LNCaP clone FGC (cell line): Measurements from ENCODE around the gene NOTCH4.
"Not testable (repeated sequence)": the region's sequence is repeated elsewhere in the genome, so short reads cannot be mapped to it uniquely, and the experiment has no call there.

Source experiments
- DNase-seq: peaks from one replicate; pipeline ENCODE4 v3.0.0-alpha.2; 2011; ENCODE audit warnings: low read depth
- H3K4me3 ChIP-seq: 2 replicates; pipeline ENCODE4 v1.5.1; 2011; ENCODE audit warnings: mild to moderate bottlenecking, low read depth, low read length, control low read depth
- TF ChIP-seq, protein P1 (sequence below): IDR thresholded peaks from 2 replicates; pipeline ENCODE4 v1.5.1; 2012; ENCODE audit warnings: mild to moderate bottlenecking; ENCODE audit not compliant: control insufficient read depth, insufficient read depth; ENCODE audit errors: extremely low read depth

Gene NOTCH4

GRCh38 chr6:32216998-32217397 is 6.9 kb downstream of the NOTCH4 start:
- H3K4me3 ChIP-seq: no peak overlapping the region
- no peak for DNase-seq
- TF ChIP-seq, protein P1, sequence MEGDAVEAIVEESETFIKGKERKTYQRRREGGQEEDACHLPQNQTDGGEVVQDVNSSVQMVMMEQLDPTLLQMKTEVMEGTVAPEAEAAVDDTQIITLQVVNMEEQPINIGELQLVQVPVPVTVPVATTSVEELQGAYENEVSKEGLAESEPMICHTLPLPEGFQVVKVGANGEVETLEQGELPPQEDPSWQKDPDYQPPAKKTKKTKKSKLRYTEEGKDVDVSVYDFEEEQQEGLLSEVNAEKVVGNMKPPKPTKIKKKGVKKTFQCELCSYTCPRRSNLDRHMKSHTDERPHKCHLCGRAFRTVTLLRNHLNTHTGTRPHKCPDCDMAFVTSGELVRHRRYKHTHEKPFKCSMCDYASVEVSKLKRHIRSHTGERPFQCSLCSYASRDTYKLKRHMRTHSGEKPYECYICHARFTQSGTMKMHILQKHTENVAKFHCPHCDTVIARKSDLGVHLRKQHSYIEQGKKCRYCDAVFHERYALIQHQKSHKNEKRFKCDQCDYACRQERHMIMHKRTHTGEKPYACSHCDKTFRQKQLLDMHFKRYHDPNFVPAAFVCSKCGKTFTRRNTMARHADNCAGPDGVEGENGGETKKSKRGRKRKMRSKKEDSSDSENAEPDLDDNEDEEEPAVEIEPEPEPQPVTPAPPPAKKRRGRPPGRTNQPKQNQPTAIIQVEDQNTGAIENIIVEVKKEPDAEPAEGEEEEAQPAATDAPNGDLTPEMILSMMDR: no peak

DNA sequence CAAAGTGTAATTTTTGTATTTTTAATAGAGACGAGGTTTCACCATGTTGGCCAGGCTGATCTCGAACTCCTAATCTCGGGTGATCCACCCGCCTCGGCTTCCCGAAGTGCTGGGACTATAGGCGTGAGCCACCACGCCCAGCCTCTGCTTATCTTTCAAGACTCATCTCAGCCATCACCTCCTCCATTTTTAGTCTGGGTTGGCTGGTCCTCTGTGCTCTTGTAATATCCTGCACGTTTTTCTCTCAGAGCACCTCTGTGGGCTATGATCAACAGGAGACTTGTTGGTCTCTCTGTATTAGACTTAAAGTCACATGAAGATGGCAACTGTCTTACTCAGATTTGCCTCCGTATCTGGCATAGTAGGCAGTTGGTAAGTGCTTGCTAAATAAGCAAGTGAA is 7.6 kb downstream of the NOTCH4 start:
- H3K4me3 ChIP-seq: no peak overlapping the region
- no peak for DNase-seq
- TF ChIP-seq, protein P1: no peak

- TF ChIP-seq, protein P1: no peak
- DNase-seq: no peak
- no peak overlapping the region for H3K4me3 ChIP-seq
Measured at GRCh38 chr6:32215617-32216016, 8.2 kb downstream of the NOTCH4 start.

GRCh38 chr6:32214126-32214525 is 9.7 kb downstream of the NOTCH4 start:
- no peak for DNase-seq
- H3K4me3 ChIP-seq: no peak overlapping the region
- TF ChIP-seq, protein P1: no peak

GRCh38 chr6:32213649-32214048 is 10.2 kb downstream of the NOTCH4 start:
- no peak for DNase-seq
- TF ChIP-seq, protein P1: no peak
- no peak overlapping the region for H3K4me3 ChIP-seq

DNA sequence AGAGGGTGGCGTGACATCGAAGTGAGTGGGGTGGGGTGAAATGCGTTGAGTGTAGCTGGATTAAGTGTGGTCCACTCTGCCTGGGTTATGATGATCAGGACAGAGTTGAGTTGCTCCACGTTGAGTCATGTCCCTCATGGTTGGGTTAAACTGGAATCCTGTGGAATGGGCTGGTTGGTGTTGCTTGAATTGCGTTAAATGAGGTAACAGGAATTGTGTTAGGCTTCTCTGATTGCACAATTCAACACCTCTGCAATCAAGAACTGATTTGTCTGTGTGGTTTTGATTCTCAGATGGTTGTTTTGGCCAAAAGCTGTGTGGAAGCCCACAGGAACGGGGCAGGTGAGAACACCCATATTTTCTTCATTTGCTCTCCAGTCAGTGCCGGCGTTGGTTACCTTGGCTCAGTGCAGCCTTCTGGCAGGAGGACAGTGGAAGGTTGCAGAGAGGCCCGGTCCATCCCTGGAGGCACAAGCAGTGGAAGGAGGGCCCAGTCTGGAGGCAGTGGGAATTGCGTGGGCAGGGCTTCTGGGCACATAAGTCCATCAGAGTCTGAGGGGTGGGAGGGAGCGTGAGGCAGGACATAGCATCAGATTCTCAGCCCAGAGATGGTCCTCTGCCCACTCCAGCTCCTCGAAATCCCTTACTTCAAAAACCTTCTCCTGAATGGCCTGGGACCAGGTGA is 11.6 kb downstream of the NOTCH4 start:
- H3K4me3 ChIP-seq: no peak overlapping the region
- TF ChIP-seq, protein P1: no peak
- DNase-seq: no peak

DNA sequence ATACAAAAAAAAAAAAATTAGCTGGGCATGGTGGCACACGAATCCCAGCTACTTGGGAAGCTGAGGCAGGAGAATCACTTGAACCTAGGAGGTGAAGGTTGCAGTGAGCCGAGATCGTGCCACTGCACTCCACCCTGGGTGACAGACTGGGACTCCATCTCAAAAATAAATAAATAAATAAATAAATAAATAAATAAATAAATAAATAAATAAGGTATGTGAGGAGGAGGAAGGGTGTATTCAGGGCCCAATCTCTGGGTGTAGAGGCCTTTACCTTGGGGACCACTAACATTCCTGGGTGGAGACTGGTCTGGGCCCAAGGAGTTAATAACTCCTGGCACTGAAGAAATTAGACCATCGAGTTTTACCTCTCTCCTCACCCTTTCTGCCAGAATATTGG is 12.4 kb downstream of the NOTCH4 start:
- not testable (repeated sequence) for H3K4me3 ChIP-seq, DNase-seq
